PC-9 (cell line): ENCODE data around the gene C10orf53. TPM values are rescaled to one million over a fixed set of nuclear protein-coding genes. Genes with fewer than 3 reads are reported as not detected.

Experiments
- BruUV-seq: library from RNA; stranded (reverse); fragments of 400-500 nt; replicated peaks from 2 replicates; lab custom pipeline; 2021; lab: Mats Ljungman, UMichigan
- CTCF ChIA-PET: fragments of 300-600 bp; sonication (Branson Sonifier 250); formaldehyde crosslinking; loops from one replicate; lab custom pipeline; 2022; ENCODE audit warnings: antibody characterized with exemption; lab: Charles Lee
- POLR2A ChIA-PET: fragments of 300-600 bp; sonication (Branson Sonifier 250); formaldehyde crosslinking; loops from one replicate; lab custom pipeline; 2022; ENCODE audit warnings: antibody characterized with exemption; ENCODE audit not compliant: unreplicated experiment; lab: Charles Lee
- DNase-seq, 2 experiments: peaks; one replicate each; pipeline versions ENCODE4 v3.0.0 to v3.0.0-alpha.2; 2015 to 2022; ENCODE audit warnings: mixed read lengths in 1 of 2
- H2AFZ ChIP-seq: fragments of 200-600 bp; sonication (generic); 2 replicates; pipeline ENCODE4 v1.8.1; 2017; ENCODE audit warnings: antibody characterized with exemption
- H3F3A ChIP-seq: fragments of 200-600 bp; sonication (generic); 2 replicates; pipeline ENCODE4 v1.8.1; 2017; ENCODE audit warnings: antibody characterized with exemption, mild to moderate bottlenecking, low read depth; ENCODE audit not compliant: insufficient read depth
- H3K27ac ChIP-seq: fragments of 200-600 bp; sonication (generic); 2 replicates; pipeline ENCODE4 v1.6.1; 2016; ENCODE audit warnings: mixed run types
- H3K27me3 ChIP-seq: fragments of 200-600 bp; sonication (generic); 2 replicates; pipeline ENCODE4 v1.6.1; 2016; ENCODE audit warnings: low read depth, mixed run types; ENCODE audit not compliant: insufficient read depth
- H3K36me3 ChIP-seq: fragments of 200-600 bp; sonication (generic); 2 replicates; pipeline ENCODE4 v1.6.1; 2016; ENCODE audit warnings: low read depth, mixed run types
- H3K4me1 ChIP-seq: fragments of 200-600 bp; sonication (generic); replicated peaks from 2 replicates; pipeline ENCODE4 v1.6.1; 2016; ENCODE audit warnings: mixed run types; ENCODE audit not compliant: insufficient read depth
- H3K4me2 ChIP-seq: fragments of 200-600 bp; sonication (generic); 2 replicates; pipeline ENCODE4 v1.6.1; 2017; ENCODE audit warnings: mixed run types
- H3K4me3 ChIP-seq: fragments of 200-600 bp; sonication (generic); 2 replicates; pipeline ENCODE4 v1.6.1; 2016; ENCODE audit warnings: mixed run types
- H3K79me2 ChIP-seq: fragments of 200-600 bp; sonication (generic); 2 replicates; pipeline ENCODE4 v1.6.1; 2017; ENCODE audit warnings: low read depth, mixed run types
- H3K9me2 ChIP-seq: fragments of 200-600 bp; sonication (generic); 2 replicates; pipeline ENCODE4 v1.8.1; 2017; ENCODE audit warnings: mild to moderate bottlenecking; ENCODE audit not compliant: insufficient read depth
- H3K9me3 ChIP-seq: fragments of 200-600 bp; sonication (generic); 2 replicates; pipeline ENCODE4 v1.8.1; 2016; ENCODE audit warnings: low read depth; ENCODE audit not compliant: insufficient read depth
- H4K20me1 ChIP-seq: fragments of 200-600 bp; sonication (generic); 2 replicates; pipeline ENCODE4 v1.8.1; 2017; ENCODE audit not compliant: insufficient read depth
- EZH2 ChIP-seq: fragments of 200-600 bp; sonication (generic); IDR thresholded peaks from 2 replicates; pipeline ENCODE4 v1.8.0; 2017; ENCODE audit warnings: antibody characterized with exemption, low read depth
- intact Hi-C: fragments of 100-400 bp; cut with micrococcal nuclease; formaldehyde crosslinking; loops from one replicate; pipeline ENCODE4 v1.10.0; 2022; ENCODE audit not compliant: unreplicated experiment
- total RNA-seq: library from RNA; stranded (reverse); gene quantifications from 2 replicates; pipeline ENCODE4 v1.2.3, GENCODE V29; 2021
- TF ChIP-seq, protein P1 (sequence below): fragments of 200-600 bp; sonication (generic); conservative IDR thresholded peaks from 2 replicates; pipeline ENCODE4 v1.6.1; 2017; ENCODE audit warnings: mixed run types, antibody characterized with exemption, mild to moderate bottlenecking, moderate library complexity

Gene C10orf53
- total RNA-seq, 1 experiment from 2014 or later, result not detected

DNA sequence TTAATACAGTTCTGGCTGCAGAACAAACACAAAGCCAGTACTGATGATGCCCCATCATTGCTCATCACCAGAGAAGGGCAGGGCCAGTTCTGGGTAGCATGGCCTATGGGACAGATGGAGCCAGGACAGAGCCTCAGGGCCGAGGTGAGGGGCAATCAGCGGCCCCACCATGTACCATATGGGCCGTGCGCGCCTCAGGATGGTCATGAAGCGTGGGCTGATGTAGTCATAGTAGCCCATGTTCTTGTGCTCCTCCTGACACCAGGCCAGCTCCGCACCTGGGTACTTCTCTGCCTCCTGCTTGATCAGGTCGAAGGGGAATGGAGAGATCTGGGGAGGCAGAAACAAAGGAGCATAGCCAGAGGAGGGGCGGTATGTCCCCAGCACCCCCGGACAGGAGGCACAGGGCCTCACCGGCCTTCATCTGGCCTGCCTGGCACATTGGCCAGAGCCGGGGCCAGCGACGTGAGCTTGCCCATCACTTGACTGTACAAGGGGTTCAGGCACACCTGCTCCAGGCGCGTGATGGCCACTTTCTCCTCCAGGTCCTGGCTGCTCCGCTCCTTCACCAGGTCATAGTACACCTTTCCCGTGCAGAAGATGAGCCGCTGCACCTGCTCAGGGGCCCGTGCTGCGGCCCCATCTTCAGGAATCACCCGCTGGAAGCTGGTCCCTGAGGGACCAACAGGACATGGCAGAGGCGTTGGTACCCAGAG is 56.6 kb downstream of the C10orf53 start:
- DNase-seq, result no peak
- POLR2A ChIA-PET, result no interaction called here
- TF ChIP-seq, protein P1, sequence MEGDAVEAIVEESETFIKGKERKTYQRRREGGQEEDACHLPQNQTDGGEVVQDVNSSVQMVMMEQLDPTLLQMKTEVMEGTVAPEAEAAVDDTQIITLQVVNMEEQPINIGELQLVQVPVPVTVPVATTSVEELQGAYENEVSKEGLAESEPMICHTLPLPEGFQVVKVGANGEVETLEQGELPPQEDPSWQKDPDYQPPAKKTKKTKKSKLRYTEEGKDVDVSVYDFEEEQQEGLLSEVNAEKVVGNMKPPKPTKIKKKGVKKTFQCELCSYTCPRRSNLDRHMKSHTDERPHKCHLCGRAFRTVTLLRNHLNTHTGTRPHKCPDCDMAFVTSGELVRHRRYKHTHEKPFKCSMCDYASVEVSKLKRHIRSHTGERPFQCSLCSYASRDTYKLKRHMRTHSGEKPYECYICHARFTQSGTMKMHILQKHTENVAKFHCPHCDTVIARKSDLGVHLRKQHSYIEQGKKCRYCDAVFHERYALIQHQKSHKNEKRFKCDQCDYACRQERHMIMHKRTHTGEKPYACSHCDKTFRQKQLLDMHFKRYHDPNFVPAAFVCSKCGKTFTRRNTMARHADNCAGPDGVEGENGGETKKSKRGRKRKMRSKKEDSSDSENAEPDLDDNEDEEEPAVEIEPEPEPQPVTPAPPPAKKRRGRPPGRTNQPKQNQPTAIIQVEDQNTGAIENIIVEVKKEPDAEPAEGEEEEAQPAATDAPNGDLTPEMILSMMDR, result no peak
- no peak for TF ChIP-seq EZH2
- H2AFZ ChIP-seq, result no peak overlapping the region
- CTCF ChIA-PET, result no interaction called here
- no TSS peak for BruUV-seq
- no peak overlapping the region for H3K4me2 ChIP-seq
- H3K79me2 ChIP-seq, result no peaks in the 10 kb centered on the region
- intact Hi-C loops, result no loop called here
- peaks cover 5% of the 10 kb centered on the region; the same call in 1 of the 2 replicates for H3K4me1 ChIP-seq
- H3K4me3 ChIP-seq, result no peak overlapping the region
- no peak overlapping the region for H3K27ac ChIP-seq
- H4K20me1 ChIP-seq, result no peaks in the 10 kb centered on the region
- H3K9me2 ChIP-seq, result no peaks in the 10 kb centered on the region
- H3K36me3 ChIP-seq, result no peaks in the 10 kb centered on the region
- peaks cover 9% of the 10 kb centered on the region; the same call in 1 of the 2 replicates for H3K27me3 ChIP-seq
- H3K9me3 ChIP-seq, result no peaks in the 10 kb centered on the region
- H3F3A ChIP-seq, result no peaks in the 10 kb centered on the region

DNA sequence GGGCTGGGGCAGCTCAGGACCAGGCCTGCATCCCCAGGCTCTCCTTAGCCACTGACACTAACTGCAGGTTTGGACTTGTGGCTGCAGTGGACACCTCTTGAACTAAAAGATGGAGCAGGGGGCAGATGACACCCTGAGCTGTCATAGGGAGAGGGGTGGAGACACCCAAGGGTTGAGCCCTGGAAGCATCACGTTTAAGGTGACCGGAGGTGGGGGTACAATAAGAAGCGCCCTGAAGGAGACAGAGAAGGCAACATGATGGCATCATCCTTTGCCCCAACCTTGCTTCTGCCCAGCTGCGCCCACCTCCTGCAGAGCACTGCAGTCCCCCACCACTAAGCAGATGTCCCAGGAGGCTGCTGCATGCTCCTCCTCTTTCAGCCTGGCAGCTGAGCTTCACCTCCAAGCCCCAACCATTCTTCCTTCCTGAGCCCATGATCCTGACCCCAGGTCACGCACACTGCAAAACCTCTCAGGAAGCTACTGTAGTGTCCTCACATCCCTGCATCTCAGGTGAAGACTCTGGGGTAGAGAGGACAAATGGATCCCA is 57.2 kb downstream of the C10orf53 start:
- Histone ChIP-seq H4K20me1 (no peaks in the 10 kb centered on the region), H3K4me2 (no peak overlapping the region), H3K9me3 (no peaks in the 10 kb centered on the region), H2AFZ (no peak overlapping the region), H3K27ac (no peak overlapping the region), H3K4me1 (peaks cover 5% of the 10 kb centered on the region; the same call in 1 of the 2 replicates), H3K9me2 (no peaks in the 10 kb centered on the region), H3K27me3 (peaks cover 9% of the 10 kb centered on the region; the same call in 1 of the 2 replicates), H3F3A (no peaks in the 10 kb centered on the region), H3K36me3 (no peaks in the 10 kb centered on the region), H3K4me3 (no peak overlapping the region), H3K79me2 (no peaks in the 10 kb centered on the region)
- POLR2A ChIA-PET, result no interaction called here
- no peak for DNase-seq
- CTCF ChIA-PET, result no interaction called here
- BruUV-seq, result no TSS peak
- intact Hi-C loops, result no loop called here
- TF ChIP-seq, protein P1, result no peak
- TF ChIP-seq EZH2, result no peak

DNA sequence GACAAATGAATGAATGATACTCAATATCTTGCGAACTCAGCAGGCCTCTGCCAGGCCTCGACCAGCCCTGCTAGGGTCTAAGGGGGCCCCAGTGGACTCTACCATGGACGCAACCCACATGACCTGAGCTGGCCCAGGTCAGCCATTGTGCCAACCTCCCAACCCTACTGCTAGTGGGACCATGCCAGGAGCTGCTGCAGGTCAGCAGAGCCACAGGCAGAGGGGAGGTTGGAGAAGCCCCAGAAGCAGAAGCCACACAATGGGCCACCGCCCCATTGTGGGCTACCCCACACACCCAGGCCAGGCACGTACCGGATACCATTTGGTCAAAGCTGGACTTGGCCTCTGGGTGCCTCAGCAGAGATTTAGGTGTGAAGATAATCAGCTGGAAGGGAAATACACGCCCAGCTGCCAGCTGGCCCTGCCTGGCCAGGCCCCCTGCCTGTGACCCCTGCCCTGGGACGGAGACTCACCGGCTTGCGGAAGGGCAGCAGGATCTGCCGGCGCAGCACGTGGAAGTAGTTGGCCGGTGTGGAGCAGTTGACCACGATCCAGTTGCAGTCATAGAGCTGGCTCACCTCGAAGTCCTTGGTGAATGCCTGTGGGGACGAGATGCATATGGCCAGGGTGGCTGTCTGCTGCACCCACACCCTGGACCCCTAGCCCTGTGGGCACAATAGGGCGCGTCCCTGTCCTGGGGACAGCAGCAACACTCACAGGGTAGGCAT is 58.2 kb downstream of the C10orf53 start:
- no peak overlapping the region for H3K27ac ChIP-seq
- peaks cover 9% of the 10 kb centered on the region; the same call in 1 of the 2 replicates for H3K27me3 ChIP-seq
- POLR2A ChIA-PET, result no interaction called here
- no peaks in the 10 kb centered on the region for H3K9me3 ChIP-seq
- CTCF ChIA-PET, result no interaction called here
- no TSS peak for BruUV-seq
- H3K36me3 ChIP-seq, result no peaks in the 10 kb centered on the region
- no peak overlapping the region for H3K4me2 ChIP-seq
- H3K79me2 ChIP-seq, result no peaks in the 10 kb centered on the region
- H4K20me1 ChIP-seq, result no peaks in the 10 kb centered on the region
- H3F3A ChIP-seq, result no peaks in the 10 kb centered on the region
- peaks cover 5% of the 10 kb centered on the region; the same call in 1 of the 2 replicates for H3K4me1 ChIP-seq
- no peak for DNase-seq
- TF ChIP-seq EZH2, result no peak
- H3K9me2 ChIP-seq, result no peaks in the 10 kb centered on the region
- no peak overlapping the region for H2AFZ ChIP-seq
- H3K4me3 ChIP-seq, result no peak overlapping the region
- intact Hi-C loops, result no loop called here
